Measurements from ENCODE around the gene BEX3. TPM values are rescaled to one million over a fixed set of nuclear protein-coding genes. Genes with fewer than 3 reads are reported as not detected.

BEX3 gene
- total and polyA plus RNA-seq, 2 experiments from 2014 or later = 427 to 714 TPM

DNA sequence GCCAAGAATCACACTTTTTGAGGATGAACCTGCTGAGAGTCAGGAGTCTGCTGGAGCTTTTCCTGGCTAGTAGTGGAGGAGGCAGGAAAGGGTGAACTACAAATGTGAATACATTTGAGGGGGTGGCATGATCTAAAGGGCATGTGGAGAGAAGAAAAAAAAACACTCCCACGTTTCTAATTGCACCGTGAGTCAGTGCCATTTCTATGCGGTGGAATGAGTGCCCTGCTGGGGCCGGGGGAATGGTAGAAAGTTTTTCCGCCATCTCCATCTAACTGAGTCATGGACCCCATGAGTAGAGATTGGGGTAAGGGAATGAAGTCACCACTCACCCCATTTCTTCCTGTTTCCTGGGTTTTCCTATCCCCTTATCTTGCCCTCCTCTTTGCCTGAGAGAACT is 19.8 kb downstream of the BEX3 start:
- Mint-ChIP-seq H3K36me3 (ENCODE audit: low read depth) (no peaks in the 10 kb centered on the region), H3K9me3 (no peaks in the 10 kb centered on the region), H3K27ac (no peak overlapping the region), H3K27me3 (ENCODE audit: insufficient read depth, low read depth, poor library complexity) (peaks cover 3% of the 10 kb centered on the region), H3K4me3 (no peak overlapping the region), H3K4me1 (no peaks in the 10 kb centered on the region)
- TF ChIP-seq, protein P1, sequence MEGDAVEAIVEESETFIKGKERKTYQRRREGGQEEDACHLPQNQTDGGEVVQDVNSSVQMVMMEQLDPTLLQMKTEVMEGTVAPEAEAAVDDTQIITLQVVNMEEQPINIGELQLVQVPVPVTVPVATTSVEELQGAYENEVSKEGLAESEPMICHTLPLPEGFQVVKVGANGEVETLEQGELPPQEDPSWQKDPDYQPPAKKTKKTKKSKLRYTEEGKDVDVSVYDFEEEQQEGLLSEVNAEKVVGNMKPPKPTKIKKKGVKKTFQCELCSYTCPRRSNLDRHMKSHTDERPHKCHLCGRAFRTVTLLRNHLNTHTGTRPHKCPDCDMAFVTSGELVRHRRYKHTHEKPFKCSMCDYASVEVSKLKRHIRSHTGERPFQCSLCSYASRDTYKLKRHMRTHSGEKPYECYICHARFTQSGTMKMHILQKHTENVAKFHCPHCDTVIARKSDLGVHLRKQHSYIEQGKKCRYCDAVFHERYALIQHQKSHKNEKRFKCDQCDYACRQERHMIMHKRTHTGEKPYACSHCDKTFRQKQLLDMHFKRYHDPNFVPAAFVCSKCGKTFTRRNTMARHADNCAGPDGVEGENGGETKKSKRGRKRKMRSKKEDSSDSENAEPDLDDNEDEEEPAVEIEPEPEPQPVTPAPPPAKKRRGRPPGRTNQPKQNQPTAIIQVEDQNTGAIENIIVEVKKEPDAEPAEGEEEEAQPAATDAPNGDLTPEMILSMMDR (conservative IDR thresholded peaks at IDR 0.05; ENCODE audit: low read depth in 2 of 2) = no peak
- TF ChIP-seq ZNF114 (CRISPR knock-in tag; IDR thresholded peaks at IDR 0.05) = no peak
- TF ChIP-seq, protein P2, sequence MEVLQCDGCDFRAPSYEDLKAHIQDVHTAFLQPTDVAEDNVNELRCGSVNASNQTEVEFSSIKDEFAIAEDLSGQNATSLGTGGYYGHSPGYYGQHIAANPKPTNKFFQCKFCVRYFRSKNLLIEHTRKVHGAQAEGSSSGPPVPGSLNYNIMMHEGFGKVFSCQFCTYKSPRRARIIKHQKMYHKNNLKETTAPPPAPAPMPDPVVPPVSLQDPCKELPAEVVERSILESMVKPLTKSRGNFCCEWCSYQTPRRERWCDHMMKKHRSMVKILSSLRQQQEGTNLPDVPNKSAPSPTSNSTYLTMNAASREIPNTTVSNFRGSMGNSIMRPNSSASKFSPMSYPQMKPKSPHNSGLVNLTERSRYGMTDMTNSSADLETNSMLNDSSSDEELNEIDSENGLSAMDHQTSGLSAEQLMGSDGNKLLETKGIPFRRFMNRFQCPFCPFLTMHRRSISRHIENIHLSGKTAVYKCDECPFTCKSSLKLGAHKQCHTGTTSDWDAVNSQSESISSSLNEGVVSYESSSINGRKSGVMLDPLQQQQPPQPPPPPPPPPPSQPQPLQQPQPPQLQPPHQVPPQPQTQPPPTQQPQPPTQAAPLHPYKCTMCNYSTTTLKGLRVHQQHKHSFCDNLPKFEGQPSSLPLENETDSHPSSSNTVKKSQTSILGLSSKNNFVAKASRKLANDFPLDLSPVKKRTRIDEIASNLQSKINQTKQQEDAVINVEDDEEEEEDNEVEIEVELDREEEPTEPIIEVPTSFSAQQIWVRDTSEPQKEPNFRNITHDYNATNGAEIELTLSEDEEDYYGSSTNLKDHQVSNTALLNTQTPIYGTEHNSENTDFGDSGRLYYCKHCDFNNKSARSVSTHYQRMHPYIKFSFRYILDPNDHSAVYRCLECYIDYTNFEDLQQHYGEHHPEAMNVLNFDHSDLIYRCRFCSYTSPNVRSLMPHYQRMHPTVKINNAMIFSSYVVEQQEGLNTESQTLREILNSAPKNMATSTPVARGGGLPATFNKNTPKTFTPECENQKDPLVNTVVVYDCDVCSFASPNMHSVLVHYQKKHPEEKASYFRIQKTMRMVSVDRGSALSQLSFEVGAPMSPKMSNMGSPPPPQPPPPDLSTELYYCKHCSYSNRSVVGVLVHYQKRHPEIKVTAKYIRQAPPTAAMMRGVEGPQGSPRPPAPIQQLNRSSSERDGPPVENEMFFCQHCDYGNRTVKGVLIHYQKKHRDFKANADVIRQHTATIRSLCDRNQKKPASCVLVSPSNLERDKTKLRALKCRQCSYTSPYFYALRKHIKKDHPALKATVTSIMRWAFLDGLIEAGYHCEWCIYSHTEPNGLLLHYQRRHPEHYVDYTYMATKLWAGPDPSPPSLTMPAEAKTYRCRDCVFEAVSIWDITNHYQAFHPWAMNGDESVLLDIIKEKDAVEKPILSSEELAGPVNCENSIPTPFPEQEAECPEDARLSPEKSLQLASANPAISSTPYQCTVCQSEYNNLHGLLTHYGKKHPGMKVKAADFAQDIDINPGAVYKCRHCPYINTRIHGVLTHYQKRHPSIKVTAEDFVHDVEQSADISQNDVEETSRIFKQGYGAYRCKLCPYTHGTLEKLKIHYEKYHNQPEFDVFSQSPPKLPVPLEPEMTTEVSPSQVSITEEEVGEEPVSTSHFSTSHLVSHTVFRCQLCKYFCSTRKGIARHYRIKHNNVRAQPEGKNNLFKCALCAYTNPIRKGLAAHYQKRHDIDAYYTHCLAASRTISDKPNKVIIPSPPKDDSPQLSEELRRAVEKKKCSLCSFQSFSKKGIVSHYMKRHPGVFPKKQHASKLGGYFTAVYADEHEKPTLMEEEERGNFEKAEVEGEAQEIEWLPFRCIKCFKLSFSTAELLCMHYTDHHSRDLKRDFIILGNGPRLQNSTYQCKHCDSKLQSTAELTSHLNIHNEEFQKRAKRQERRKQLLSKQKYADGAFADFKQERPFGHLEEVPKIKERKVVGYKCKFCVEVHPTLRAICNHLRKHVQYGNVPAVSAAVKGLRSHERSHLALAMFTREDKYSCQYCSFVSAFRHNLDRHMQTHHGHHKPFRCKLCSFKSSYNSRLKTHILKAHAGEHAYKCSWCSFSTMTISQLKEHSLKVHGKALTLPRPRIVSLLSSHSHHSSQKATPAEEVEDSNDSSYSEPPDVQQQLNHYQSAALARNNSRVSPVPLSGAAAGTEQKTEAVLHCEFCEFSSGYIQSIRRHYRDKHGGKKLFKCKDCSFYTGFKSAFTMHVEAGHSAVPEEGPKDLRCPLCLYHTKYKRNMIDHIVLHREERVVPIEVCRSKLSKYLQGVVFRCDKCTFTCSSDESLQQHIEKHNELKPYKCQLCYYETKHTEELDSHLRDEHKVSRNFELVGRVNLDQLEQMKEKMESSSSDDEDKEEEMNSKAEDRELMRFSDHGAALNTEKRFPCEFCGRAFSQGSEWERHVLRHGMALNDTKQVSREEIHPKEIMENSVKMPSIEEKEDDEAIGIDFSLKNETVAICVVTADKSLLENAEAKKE (CRISPR knock-in tag; IDR thresholded peaks at IDR 0.05) = no peak
- TF ChIP-seq JUNB (IDR thresholded peaks at IDR 0.05; ENCODE audit: unreplicated experiment) = no peak
- TF ChIP-seq, protein P3, sequence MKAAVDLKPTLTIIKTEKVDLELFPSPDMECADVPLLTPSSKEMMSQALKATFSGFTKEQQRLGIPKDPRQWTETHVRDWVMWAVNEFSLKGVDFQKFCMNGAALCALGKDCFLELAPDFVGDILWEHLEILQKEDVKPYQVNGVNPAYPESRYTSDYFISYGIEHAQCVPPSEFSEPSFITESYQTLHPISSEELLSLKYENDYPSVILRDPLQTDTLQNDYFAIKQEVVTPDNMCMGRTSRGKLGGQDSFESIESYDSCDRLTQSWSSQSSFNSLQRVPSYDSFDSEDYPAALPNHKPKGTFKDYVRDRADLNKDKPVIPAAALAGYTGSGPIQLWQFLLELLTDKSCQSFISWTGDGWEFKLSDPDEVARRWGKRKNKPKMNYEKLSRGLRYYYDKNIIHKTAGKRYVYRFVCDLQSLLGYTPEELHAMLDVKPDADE (IDR thresholded peaks at IDR 0.05) = no peak
- no peak for TF ChIP-seq NANOG (IDR thresholded peaks at IDR 0.05; ENCODE audit: borderline replicate concordance)
- TF ChIP-seq EZH2phosphoT487 (IDR thresholded peaks at IDR 0.05; ENCODE audit: unreplicated experiment) = no peak
- TF ChIP-seq POLR2AphosphoS5 (IDR thresholded peaks at IDR 0.05; ENCODE audit: low read depth) = no peak
- TF ChIP-seq CREB1 (CRISPR knock-in tag; IDR thresholded peaks at IDR 0.05; ENCODE audit: low read depth) = no peak
- TF ChIP-seq ZNF331 (CRISPR knock-in tag; IDR thresholded peaks at IDR 0.05; ENCODE audit: low read depth) = no peak
- TF ChIP-seq, protein P4, sequence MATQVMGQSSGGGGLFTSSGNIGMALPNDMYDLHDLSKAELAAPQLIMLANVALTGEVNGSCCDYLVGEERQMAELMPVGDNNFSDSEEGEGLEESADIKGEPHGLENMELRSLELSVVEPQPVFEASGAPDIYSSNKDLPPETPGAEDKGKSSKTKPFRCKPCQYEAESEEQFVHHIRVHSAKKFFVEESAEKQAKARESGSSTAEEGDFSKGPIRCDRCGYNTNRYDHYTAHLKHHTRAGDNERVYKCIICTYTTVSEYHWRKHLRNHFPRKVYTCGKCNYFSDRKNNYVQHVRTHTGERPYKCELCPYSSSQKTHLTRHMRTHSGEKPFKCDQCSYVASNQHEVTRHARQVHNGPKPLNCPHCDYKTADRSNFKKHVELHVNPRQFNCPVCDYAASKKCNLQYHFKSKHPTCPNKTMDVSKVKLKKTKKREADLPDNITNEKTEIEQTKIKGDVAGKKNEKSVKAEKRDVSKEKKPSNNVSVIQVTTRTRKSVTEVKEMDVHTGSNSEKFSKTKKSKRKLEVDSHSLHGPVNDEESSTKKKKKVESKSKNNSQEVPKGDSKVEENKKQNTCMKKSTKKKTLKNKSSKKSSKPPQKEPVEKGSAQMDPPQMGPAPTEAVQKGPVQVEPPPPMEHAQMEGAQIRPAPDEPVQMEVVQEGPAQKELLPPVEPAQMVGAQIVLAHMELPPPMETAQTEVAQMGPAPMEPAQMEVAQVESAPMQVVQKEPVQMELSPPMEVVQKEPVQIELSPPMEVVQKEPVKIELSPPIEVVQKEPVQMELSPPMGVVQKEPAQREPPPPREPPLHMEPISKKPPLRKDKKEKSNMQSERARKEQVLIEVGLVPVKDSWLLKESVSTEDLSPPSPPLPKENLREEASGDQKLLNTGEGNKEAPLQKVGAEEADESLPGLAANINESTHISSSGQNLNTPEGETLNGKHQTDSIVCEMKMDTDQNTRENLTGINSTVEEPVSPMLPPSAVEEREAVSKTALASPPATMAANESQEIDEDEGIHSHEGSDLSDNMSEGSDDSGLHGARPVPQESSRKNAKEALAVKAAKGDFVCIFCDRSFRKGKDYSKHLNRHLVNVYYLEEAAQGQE (IDR thresholded peaks at IDR 0.05; ENCODE audit: unreplicated experiment) = no peak
- TF ChIP-seq EZH2 (IDR thresholded peaks at IDR 0.05; ENCODE audit: low read depth, unreplicated experiment) = no peak
- TF ChIP-seq STAT1 (IDR thresholded peaks at IDR 0.05; ENCODE audit: unreplicated experiment) = no peak
- Histone ChIP-seq H3K4me2 (no peak overlapping the region), H3K27ac (ENCODE audit: low read depth) (no peak overlapping the region), H3K9me2 (ENCODE audit: insufficient read depth) (no peaks in the 10 kb centered on the region), H3K36me3 (ENCODE audit: insufficient read depth) (no peaks in the 10 kb centered on the region), H4K20me1 (replicated peaks; ENCODE audit: insufficient read depth) (no peaks in the 10 kb centered on the region), H3K4me1 (ENCODE audit: insufficient read depth) (no peaks in the 10 kb centered on the region), H3K79me2 (replicated peaks; ENCODE audit: insufficient read depth) (no peaks in the 10 kb centered on the region), H3K27me3 (ENCODE audit: insufficient read depth) (0 out of 2 replicates have a peak, but pooled peaks cover 12% of the 10 kb centered on the region), H3K4me3 (no peak overlapping the region), H3F3A (replicated peaks; ENCODE audit: low read depth) (no peaks in the 10 kb centered on the region), H2AFZ (no peak overlapping the region)
- DNase-seq (ENCODE audit: low spot score) = no peak
- no peak for ATAC-seq

All from GM23338 (cell line).